Measurements from ENCODE around the gene MBP.

MBP gene

GRCh38 chr18:77067291-77068061 lies 65.1 kb downstream of the MBP start:
- no peak for DNase-seq (ENCODE audit: low read depth)
- H3K4me3 ChIP-seq (ENCODE audit: low read depth, low read length) = no peak overlapping the region
- no peak for TF ChIP-seq CTCF (IDR thresholded peaks at IDR 0.05; ENCODE audit: control insufficient read depth, extremely low read depth, insufficient read depth)

GRCh38 chr18:77066689-77067088 lies 65.9 kb downstream of the MBP start:
- DNase-seq (ENCODE audit: low read depth) = no peak
- H3K4me3 ChIP-seq (ENCODE audit: low read depth, low read length) = no peak overlapping the region
- TF ChIP-seq CTCF (IDR thresholded peaks at IDR 0.05; ENCODE audit: control insufficient read depth, extremely low read depth, insufficient read depth) = no peak

GRCh38 chr18:77066101-77066500 lies 66.5 kb downstream of the MBP start:
- H3K4me3 ChIP-seq (ENCODE audit: low read depth, low read length) = no peak overlapping the region
- DNase-seq (ENCODE audit: low read depth) = no peak
- TF ChIP-seq CTCF (IDR thresholded peaks at IDR 0.05; ENCODE audit: control insufficient read depth, extremely low read depth, insufficient read depth) = no peak

- H3K4me3 ChIP-seq (ENCODE audit: low read depth, low read length) = no peak overlapping the region
- no peak for TF ChIP-seq CTCF (IDR thresholded peaks at IDR 0.05; ENCODE audit: control insufficient read depth, extremely low read depth, insufficient read depth)
These were observed 67.2 kb downstream of the MBP start for GRCh38 chr18:77065221-77065981.

GRCh38 chr18:77063260-77063659 lies 69.3 kb downstream of the MBP start:
- TF ChIP-seq CTCF (IDR thresholded peaks at IDR 0.05; ENCODE audit: control insufficient read depth, extremely low read depth, insufficient read depth) = no peak
- no peak overlapping the region for H3K4me3 ChIP-seq (ENCODE audit: low read depth, low read length)

More at GRCh38 chr18:77065221-77065981, 67.2 kb downstream of the MBP start:
- no peak for DNase-seq (ENCODE audit: low read depth)

GRCh38 chr18:77062518-77063003 lies 70.0 kb downstream of the MBP start:
- no peak overlapping the region for H3K4me3 ChIP-seq (ENCODE audit: low read depth, low read length)
- no peak for DNase-seq (ENCODE audit: low read depth)
- no peak for TF ChIP-seq CTCF (IDR thresholded peaks at IDR 0.05; ENCODE audit: control insufficient read depth, extremely low read depth, insufficient read depth)

More at GRCh38 chr18:77063260-77063659, 69.3 kb downstream of the MBP start:
- no peak for DNase-seq (ENCODE audit: low read depth)
